GM12874 (cell line): ENCODE results near the gene XKR8.

Source experiments
- TF ChIP-seq, protein P1 (sequence below): IDR thresholded peaks from 2 replicates; pipeline ENCODE4 v1.5.1; 2011; ENCODE audit warnings: low read depth, mild to moderate bottlenecking, control low read depth, low read length, moderate library complexity; ENCODE audit not compliant: insufficient read depth

XKR8 gene

DNA sequence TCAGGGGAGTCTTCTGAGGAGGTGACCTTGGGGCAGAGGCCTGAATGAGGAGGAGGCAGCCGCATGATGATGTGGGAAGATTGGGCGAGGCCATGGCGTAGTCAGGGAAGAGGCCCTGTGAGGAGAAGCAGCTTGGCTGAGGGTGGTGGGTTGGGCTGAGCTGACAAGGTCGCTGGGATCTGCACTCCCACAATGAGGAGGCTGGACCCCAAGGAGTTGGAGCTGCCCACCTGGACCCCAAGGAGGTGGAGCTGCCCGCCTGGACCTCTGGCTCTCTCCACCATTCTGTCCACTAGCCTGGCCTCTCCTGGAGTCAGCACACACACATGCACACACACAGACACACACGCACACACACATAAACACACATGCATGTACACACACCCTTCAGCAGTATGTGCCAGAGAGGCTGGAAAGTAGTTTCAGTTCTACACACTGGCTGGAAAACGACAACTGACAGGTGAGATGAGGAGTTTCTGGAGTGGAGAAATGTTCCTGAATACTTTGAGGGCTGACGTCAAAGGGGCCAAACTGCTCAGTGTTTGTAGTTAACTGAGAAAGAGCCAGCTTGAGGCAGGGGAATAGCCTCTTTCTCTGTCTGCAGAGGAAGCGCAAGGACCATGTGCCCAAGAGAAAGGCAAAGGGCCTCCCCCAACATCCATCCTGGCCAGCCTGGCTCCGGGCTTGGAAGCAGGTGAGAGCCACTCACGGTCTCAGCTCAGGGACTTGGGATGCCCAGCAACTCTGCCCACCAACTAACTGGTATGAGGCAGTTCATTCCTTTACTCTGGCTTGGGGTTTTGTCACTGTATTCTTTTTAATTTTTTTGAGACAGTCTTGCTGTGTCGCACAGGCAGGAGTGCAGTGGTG lies 17.9 kb upstream of the XKR8 start:
- TF ChIP-seq, protein P1, sequence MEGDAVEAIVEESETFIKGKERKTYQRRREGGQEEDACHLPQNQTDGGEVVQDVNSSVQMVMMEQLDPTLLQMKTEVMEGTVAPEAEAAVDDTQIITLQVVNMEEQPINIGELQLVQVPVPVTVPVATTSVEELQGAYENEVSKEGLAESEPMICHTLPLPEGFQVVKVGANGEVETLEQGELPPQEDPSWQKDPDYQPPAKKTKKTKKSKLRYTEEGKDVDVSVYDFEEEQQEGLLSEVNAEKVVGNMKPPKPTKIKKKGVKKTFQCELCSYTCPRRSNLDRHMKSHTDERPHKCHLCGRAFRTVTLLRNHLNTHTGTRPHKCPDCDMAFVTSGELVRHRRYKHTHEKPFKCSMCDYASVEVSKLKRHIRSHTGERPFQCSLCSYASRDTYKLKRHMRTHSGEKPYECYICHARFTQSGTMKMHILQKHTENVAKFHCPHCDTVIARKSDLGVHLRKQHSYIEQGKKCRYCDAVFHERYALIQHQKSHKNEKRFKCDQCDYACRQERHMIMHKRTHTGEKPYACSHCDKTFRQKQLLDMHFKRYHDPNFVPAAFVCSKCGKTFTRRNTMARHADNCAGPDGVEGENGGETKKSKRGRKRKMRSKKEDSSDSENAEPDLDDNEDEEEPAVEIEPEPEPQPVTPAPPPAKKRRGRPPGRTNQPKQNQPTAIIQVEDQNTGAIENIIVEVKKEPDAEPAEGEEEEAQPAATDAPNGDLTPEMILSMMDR: no peak

DNA sequence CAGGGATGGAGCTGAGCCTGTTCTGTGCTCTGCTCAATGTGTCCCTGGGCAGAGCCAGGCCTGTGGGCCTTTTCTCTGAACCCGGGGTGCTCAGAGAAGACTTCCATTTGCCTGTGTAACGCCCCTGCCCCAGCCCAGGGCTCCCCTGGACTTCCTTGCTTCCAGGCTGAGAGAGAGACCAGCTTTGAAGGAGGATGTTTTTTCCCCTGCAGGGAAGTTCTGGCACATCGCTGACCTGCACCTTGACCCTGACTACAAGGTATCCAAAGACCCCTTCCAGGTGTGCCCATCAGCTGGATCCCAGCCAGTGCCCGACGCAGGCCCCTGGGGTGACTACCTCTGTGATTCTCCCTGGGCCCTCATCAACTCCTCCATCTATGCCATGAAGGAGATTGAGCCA lies 14.8 kb upstream of the XKR8 start:
- TF ChIP-seq, protein P1: no peak

GRCh38 chr1:27949027-27949426 lies 10.7 kb upstream of the XKR8 start:
- TF ChIP-seq, protein P1: no peak

DNA sequence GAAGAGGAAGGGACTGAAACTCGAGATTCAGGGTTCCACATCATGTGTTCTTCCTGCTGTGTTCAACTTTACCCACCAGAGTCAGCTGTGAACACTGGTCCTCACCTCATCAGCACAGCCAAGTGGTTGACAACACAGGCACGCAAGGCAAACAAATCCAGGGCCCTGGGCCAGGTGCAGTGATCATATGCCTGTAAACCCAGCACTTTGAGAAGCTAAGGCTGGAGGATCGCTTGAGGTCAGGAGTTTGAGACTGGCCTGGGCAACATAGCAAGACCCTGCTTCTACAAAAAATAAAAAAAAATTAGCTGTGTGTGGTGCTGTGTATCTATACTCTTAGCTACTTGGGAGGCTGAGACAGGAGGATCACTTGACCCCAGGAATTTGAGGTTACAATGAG lies 8.4 kb upstream of the XKR8 start:
- TF ChIP-seq, protein P1: no peak

GRCh38 chr1:27952147-27952546 lies 7.6 kb upstream of the XKR8 start:
- TF ChIP-seq, protein P1: no peak

DNA sequence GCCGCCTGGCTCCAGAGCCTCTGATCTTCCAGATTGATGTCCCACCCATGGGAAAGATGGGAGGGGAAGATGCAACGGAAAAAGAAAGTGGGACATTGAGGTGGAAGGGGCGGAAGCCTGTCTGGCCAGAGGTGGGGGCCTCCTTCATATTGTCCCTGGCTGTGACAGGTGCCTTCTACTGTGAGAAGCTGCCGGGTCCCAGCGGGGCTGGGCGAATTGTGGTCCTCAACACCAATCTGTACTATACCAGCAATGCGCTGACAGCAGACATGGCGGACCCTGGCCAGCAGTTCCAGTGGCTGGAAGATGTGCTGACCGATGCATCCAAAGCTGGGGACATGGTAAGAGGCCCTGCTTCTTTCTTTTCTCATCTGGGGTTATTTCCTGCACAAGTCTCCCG lies 5.6 kb upstream of the XKR8 start:
- TF ChIP-seq, protein P1: no peak

DNA sequence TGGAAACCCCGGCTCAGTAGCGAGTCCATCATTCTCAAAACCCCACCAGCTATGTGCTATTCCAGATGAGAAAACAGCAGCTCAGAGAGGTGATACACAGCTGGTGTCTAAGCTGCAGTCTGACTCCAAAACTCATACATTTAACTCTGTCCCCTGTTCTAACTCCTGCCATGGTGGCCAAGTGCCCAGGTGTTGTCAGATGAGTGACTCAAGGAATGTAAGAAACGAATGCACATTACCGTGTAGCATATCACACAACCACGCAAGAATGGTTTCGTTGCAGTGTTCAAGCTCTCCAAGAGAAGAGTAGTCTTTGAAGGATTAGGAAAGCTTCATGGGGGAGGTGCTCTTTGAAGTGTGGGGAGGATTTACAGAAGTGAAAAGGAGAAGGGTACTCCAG lies 4.7 kb upstream of the XKR8 start:
- TF ChIP-seq, protein P1: no peak
